ENCODE results near the gene GAST.

Gene GAST

GRCh38 chr17:41707803-41708669 is 4.1 kb upstream of the GAST start:
- no peak for DNase-seq (ENCODE audit: low read depth in 2 of 2)

DNA sequence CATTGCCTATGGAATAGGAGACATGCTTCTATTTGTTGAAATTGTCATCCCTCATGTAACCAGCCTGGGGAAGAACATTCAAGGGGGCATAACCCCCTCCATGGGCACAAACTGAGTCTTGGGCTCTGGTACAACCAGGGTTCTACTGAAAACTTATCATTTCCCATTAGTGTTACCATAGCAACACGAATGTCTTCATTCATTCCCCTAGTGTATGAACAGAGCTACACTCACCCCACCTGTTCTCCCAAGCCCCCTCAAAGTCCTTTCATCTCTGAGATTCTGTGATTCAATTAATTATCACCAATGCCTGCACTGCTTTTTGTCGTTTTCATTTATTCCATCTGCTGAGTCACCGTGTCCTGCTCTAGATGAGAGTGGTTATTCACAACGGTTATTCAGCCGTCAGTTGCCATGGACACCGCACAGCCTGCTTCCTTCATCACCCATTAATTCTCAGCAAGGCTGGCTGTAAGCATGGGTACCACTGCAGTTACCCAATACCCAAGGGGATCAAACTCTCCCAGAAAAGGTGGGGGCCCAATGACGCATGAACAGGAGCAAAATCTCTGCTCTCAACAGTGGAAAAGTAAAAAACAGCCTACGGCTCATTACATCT is 1.6 kb upstream of the GAST start:
- DNase-seq (ENCODE audit: low read depth in 2 of 2): no peak

DNA sequence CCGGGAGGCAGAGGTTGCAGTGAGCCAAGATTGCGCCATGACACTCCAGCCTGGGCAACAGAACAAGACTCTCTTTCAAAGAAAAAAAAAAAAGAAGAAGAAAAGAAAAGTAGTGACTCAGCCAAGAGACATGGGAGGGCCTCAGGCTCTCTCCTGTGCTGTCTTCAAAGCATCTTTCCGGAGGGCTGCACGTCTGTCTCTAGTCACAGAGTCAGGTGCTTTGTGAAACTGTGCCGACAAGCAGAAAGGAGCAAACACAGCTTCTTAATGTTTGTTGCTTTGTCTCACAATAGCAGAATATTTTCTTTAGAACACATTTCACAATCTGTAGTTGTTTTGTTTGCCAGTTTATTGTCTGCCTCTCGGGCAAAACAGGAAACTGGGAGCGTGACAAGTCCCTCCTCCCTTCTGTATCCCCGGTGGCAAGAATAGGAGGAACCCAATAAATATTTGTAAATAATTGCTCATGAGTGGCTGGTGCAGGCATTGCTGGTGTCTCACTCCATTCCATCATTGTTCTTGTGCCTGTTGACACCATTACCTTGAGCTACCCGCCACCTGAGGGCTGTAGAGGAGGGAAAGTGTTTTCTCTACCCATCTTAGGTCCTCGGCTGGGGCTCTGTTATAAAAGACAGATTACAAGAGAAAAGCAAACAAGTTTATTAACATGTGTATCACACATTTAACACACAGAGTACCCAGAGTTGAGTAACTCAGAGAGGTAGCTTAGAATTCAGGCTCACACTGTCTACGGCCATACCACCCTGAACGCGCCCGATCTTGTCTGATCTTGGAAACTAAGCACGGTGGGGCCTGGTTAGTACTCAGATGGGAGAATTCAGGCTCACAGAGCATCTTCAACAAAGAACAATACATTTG is 5.5 kb downstream of the GAST start:
- no peak for DNase-seq (ENCODE audit: low read depth in 2 of 2)

GRCh38 chr17:41718287-41718645 is 6.1 kb downstream of the GAST start:
- DNase-seq (ENCODE audit: low read depth in 2 of 2): no peak

DNA sequence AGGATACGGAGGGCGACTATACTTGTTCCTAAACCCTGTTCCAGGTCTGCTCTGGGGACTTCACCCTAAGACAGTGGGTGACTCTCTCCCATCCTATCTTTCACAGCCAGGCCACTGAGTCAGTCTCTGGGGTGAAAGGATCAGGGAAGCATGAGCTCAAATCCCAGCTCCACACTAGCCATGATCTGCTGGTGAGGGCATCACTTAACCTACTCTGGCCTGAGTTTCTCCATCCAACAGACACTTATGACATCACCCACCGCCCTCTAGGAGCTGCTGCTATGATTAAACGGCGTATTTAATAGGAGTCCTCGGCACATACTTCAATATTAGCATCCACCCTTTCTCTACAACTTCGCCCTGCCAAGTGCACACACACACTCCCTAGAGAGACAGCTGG is 10.1 kb downstream of the GAST start:
- DNase-seq (ENCODE audit: low read depth in 2 of 2): no peak

- no peak for DNase-seq (ENCODE audit: low read depth in 2 of 2)
These were observed 11.8 kb downstream of the GAST start for GRCh38 chr17:41723801-41724475.

DNA sequence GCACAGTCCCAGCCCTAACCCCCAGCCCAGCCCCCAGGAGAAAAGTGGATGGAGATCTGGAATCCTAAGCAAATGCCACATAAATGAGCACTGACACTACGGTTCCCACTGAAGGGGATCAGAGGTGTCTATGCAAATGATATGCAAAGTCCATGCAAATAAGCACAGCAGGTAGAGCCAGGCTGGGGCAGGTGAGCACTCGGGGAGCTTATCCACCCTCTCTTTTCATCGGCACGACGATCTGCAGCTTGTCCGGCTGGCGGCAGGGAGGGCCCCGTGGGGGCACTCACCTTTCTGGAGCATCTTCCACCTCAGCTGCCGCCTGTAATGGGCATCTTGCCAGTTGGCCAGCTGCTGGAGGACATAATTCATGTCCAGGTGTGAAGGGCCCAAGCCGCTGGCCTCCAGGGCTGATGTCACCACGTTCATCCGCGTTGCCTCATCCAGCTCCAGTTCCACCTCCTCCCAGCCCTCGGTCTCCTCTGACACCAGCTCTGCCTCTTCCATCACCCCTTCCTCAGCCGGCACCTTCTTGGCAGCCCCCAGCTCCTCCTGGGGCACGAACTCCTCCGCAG is 12.4 kb downstream of the GAST start:
- no peak for DNase-seq (ENCODE audit: low read depth in 2 of 2)

GRCh38 chr17:41725134-41725533 is 13.0 kb downstream of the GAST start:
- DNase-seq (ENCODE audit: low read depth in 2 of 2): no peak

GRCh38 chr17:41728056-41728455 is 15.9 kb downstream of the GAST start:
- no peak for DNase-seq (ENCODE audit: low read depth in 2 of 2)

- DNase-seq (ENCODE audit: low read depth in 2 of 2): no peak
These were observed 18.3 kb downstream of the GAST start for GRCh38 chr17:41730479-41730878.

- no peak for DNase-seq (ENCODE audit: low read depth in 2 of 2)
These were observed 19.7 kb downstream of the GAST start for GRCh38 chr17:41731836-41732235.

DNA sequence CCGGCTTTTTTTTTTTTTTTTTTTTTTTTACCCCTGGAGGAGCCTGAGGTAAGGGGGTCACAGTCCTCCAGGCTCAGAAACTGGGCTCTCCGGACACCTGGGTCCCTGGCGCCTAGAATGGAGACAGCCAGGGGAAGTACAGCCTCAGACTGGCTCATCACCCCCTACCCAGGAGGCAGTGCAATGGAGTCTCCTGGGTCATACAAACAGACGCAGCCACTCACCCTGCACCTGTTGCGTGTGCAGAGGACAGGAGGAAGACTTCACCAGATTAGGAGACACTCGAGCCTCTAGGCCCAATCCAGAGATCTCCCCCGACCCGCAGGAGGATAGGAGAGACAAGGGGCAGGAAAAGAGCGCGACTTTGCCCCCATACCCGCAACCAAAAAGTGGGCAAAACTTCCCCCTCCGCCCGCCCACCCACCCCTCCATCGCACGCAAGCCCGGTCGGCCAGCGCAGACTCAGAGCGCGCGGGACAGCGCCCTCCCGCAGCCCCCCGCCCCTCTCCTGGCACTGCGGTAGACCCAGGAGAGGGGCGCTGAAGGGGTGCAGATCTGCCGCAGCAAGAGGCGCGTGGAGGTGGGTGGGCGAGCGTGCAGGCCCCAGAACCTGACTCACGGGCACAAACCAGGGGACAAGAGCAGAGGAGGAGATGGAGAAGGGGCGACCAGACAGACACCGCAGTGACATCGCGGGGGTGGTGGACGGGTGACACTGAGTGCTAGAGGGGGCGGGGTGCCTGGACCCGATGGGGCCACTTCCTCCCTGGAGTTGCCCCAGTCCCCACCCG is 21.4 kb downstream of the GAST start:
- no peak for DNase-seq (ENCODE audit: low read depth in 2 of 2)

DNA sequence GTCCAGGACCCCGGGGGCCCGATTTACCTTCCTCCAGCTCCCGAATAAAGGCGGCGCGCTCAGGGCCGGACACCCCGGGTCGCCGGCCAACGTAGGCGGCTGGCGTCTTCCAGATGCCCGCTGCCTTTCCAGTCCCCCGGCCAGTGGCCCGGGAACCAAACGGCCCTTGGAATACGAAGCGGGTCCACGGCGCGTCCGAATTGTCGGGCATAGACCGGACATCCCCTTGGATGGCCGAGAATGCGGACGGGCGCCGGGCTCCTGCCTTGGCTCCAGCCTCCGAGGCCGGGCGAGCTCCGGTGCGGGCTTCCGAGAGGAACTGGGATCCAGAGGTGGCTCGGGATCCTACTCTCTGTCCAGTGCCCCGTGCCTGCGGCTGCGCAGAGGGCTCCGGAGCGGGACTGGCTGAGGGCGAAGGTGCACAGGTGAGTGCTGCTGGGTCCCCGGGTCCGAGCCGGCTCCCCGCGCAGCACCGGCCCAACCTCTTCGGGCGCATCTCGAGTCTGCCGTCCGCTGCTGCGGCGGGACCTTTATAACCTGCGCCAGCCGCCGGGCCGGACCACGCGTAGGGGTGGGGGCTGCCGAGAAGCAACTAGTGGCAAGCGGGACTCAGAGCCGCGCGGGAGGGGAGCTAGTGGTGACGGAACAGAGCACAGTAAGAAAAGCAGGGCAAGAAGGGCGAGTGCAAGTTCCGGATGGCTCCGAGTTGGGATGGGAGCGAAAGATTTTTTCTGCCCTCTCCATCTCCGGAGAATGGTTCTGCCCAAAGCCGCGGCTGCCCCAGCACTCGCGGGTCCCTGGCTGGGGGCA is 22.2 kb downstream of the GAST start, which contains the start of gene HAP1:
Gene HAP1, minus strand, starts transcription at position 505 of the 810 bp plus-strand sequence. Its CDS starts 9 bp downstream, at position 496.
- no peak for DNase-seq (ENCODE audit: low read depth in 2 of 2)

DNA sequence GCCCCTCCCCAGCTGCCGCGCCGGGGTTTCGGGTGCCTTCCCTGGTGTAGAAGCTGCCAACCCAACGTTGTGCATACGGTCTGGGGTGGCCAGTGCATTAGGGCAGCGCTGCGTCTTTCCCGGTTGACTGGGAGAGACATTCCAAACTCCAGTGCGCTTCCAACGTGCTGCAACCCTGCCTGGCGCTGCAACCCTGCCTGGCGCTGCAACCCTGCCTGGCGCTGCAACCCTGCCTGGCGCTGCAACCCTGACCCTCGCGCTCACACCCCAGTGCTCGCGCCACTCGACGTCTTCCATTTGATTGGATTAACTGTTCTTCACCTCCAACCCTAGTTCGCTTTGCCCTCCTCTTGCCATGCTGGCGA is 22.8 kb downstream of the GAST start:
- no peak for DNase-seq (ENCODE audit: low read depth in 2 of 2)

DNA sequence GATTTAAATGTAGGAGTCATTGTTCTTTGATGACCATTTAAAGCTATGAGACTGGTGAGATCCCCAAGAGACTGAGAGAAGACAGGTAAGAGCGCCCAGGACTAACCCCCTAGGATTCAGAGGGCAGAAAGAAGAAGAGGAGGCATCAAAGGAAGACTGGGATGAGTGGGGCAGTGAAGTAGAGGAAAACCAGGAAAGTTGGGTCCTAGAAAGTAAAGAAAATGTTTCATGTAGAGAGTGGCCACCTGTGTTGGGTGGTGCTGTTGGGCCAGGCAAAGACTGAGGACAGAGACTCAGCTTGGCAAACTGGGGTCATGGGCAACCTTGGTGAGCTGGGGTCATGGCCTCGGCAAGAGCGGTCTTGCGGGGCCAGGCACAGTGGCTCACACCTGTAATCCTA is 23.6 kb downstream of the GAST start:
- no peak for DNase-seq (ENCODE audit: low read depth in 2 of 2)

GRCh38 chr17:41736983-41737679 is 25.0 kb downstream of the GAST start:
- DNase-seq (ENCODE audit: low read depth in 2 of 2): no peak

DNA sequence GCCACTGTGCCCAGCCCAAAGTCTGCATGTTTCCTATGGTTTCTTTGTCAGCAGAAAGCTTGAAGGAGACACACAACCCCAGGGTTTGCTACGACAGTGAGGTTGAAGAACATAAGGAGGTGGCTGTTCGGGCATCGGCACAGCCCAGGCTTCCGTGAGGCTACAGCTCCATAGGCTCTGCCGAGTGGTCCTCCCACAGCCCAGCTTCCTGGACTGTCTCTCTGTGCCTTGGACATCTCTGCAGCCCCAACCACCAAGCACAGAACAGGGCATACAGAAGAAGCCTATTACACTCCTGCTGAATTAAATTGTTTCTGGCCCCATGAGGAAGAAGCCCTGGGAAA is 25.5 kb downstream of the GAST start:
- no peak for DNase-seq (ENCODE audit: low read depth in 2 of 2)

- peak; percentile 61 to 79 for DNase-seq (ENCODE audit: low read depth in 2 of 2)
These were observed 26.1 kb downstream of the GAST start for GRCh38 chr17:41738077-41738800.

GRCh38 chr17:41738801-41739112 is 26.6 kb downstream of the GAST start:
- DNase-seq (ENCODE audit: low read depth in 2 of 2): no peak

Data from stimulated activated CD4-positive, alpha-beta T cell treated with anti-CD3 and anti-CD28 coated beads, Interleukin-12 subunit alpha, Interleukin-12 subunit beta, amount 100 ng/mL, for 24 hours (primary cell).